ENCODE data around the gene CDK9.
"Not testable (repeated sequence)": the region's sequence is repeated elsewhere in the genome, so short reads cannot be mapped to it uniquely, and the experiment has no call there.

The CDK9 gene

GRCh38 chr9:127785933-127786772 lies at the start of gene CDK9:
TSS of gene CDK9 (plus strand) at chr9:127786034. CDS start at chr9:127786149, 115 bp downstream.
- no peak for FAIRE-seq
- peak; percentile 93 for DNase-seq (ENCODE audit: low spot score)

DNA sequence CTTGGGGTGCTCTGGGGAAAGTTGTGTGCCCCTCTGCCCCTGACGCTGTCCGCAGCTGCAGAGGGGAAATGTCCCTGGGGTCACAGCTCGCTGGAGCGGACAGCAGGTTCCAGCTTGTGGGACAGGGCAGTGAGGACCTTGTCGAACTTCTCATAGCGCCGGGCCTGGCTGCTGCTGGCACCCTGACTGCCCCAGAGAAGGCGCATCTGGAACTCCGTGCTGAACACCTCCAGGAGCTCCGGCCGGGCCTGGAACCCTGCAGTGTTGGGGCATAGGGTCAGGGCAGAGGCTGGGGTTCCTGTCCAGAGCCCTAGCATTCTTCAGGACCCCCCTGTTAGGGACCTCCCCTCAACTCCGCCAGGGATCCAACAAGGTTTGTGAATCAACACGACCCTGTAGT lies 47.2 kb upstream of the CDK9 start:
- no peak for DNase-seq (ENCODE audit: low spot score)
- no peak for FAIRE-seq

DNA sequence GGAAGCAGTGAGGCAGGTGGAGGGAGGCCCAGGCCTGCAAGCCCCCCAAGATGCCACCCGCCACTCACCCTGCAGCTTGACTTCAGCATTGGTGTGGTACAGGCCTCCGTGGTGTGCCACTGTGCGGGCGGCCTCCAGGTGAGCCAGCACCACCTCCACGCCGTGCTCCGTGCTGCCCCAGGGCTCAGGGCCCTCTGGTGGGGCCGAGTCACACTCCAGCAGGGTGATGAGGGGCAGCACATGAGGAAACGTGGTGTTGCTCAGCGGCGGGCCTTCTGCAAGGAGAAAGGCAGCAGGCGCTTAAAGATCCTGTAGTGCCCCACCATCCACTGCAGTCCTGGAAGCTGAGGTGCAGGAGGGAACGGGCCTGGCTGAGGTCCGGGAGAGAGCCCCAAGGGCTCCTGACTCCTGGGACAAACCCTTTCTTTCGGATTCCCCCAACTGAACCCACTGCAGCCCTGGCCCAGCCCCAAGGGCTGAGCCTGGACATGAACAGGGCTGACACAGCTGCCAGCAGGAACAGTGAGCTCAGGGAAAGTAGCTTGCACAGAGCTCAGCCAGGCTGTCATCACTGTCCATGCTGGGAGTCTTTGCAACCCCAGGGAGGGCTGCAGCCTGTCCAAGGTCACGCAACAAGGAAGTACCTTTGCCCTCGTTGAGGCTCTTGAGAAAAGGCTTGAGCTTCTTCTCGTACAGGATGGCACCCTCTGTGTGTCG lies 46.1 kb upstream of the CDK9 start:
- no peak for DNase-seq (ENCODE audit: low spot score)
- FAIRE-seq = no peak

- no peak for DNase-seq (ENCODE audit: low spot score)
- FAIRE-seq = no peak
Observed at GRCh38 chr9:127741831-127742434, 43.9 kb upstream of the CDK9 start.

- FAIRE-seq = no peak
- no peak for DNase-seq (ENCODE audit: low spot score)
Observed at GRCh38 chr9:127742435-127743088, 43.3 kb upstream of the CDK9 start.

DNA sequence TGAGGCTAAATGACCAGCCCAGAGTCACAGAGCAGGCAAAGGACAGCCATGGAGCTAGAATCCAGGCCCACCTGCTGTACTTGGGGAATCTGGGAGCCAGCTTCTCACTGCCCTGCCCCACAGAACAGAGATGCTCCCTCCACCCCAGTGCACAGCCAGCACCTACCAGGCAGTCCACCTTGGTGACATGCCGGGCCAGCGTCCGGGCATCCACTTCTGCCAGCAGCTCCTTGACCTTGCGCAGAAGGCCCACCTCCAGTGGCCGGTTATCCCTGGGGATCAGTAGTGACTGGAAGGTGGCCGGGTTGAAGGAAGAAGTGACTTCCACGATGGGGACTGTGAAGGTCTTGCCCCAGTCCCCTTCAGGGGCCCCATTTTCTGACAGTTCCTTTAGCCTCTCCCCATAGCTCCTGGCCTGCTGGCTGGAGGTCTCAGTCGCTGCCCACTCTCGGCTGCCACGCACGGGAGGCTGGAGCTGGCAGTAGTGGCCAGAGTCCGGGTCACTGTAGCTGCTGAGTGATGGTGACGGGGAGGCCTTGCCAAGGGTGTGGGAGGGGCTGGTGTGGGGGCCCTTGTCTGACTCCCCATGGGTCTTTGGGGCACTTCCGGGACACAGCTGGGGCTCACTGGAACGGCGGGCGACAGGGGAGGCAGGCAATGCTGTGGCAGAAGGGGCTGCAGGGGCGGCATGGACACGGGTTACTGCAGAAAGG lies 41.3 kb upstream of the CDK9 start:
- no peak for FAIRE-seq
- DNase-seq (ENCODE audit: low spot score) = no peak

DNA sequence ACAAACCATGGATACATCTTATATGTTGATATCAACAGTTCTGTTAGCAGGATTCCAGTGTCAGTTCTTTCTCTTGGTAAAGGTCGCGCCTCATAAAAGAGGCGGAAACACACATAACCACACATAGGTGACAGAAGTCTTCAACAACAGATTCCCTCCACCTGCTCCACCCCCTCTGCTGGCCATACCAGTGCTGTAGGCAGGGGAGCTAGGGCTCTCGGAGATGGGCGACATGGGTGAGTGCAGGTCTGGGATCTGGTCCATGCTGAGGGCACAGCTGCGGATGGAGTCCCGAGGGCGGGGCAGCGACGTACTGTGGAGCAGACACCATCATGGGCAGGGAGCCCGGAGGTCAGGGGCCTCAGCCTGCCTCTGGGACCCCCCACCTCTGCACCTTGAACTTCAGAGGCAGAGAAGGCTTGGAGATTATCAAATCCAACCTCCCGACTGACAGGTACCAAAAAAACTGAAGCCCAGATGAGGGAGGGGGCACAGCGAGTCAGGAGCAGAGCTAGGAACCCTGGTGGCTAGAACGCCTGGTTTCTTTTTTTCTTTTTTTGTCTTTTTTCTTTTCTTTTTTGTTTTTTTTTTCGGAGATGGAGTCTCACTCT lies 38.8 kb upstream of the CDK9 start:
- FAIRE-seq (no peak), DNase-seq (ENCODE audit: low spot score) (no peak)

DNA sequence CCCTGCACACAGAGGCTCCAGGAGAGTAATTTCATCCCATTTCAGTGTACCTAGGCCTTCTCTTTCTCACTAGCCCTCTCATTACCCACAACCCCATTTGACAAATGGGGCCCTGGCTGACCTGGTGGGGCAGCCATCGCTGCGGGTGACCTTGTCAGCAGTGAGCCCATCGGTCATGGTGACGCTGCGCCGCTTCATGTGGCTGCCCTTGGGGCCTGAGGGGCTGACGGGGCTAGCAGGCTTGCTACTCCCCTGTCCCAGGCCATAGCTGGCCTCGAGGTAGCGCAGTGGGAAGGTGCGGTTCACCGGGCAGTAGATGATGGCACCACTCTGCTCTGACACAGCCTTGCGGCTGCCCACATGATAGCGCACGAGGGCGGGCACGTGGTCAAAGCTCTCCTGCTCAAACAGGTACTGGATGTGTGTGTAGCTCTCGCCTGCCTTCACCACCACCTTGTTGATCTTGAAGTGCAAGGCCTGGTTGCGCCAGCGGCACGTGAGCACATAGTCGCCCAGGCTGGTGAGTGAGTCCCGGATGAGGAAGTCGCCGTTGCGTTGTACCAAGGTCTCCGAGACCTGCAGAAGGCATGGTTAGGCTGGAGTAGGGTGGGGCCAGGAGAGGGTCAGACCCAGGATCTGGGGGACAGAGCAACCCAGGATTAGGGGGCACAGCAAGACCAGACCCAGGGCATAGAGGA lies 36.6 kb upstream of the CDK9 start:
- FAIRE-seq = no peak
- DNase-seq (ENCODE audit: low spot score) = no peak

DNA sequence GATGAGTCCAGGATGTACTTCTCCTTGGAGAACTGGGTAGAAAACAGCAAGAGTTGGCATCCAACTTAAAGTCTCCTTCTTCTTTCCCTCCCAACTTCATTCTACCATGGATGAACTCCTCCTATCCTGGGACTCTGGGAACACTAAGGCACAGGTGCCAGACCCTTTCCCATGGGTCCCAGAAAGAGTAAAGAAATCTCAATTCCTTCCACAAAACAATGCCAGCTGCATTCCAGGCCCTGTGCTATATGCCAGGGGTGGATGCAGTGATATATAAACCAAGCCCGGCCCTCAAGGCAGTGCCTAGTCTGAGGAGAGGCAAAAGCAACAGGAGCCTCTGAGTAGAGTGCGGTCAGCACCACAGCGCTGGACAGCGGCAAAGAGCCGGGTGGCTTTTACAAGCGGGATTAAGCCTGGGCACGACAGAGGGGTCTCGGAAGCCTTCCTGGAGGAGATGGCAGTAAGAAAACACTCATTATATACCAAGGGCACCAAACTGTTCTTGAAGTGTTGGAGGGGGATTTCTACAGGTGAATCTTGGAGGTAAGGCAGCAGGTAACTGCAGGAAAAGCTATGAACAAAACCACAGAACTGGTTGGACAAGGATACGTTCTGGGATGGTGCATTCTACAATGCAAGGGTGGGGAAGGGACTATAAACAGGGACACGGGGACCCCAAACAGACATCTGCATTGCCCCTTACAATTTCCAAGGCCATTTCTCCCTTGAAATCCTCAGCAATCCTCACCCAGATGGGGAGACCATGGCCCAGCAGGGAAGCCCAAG lies 34.4 kb upstream of the CDK9 start:
- FAIRE-seq (no peak), DNase-seq (ENCODE audit: low spot score) (peak; percentile 33)

GRCh38 chr9:127753148-127753547 lies 32.7 kb upstream of the CDK9 start:
- DNase-seq (ENCODE audit: low spot score) (no peak), FAIRE-seq (no peak)

- DNase-seq (ENCODE audit: low spot score) (no peak), FAIRE-seq (no peak)
Observed at GRCh38 chr9:127753622-127754021, 32.2 kb upstream of the CDK9 start.

DNA sequence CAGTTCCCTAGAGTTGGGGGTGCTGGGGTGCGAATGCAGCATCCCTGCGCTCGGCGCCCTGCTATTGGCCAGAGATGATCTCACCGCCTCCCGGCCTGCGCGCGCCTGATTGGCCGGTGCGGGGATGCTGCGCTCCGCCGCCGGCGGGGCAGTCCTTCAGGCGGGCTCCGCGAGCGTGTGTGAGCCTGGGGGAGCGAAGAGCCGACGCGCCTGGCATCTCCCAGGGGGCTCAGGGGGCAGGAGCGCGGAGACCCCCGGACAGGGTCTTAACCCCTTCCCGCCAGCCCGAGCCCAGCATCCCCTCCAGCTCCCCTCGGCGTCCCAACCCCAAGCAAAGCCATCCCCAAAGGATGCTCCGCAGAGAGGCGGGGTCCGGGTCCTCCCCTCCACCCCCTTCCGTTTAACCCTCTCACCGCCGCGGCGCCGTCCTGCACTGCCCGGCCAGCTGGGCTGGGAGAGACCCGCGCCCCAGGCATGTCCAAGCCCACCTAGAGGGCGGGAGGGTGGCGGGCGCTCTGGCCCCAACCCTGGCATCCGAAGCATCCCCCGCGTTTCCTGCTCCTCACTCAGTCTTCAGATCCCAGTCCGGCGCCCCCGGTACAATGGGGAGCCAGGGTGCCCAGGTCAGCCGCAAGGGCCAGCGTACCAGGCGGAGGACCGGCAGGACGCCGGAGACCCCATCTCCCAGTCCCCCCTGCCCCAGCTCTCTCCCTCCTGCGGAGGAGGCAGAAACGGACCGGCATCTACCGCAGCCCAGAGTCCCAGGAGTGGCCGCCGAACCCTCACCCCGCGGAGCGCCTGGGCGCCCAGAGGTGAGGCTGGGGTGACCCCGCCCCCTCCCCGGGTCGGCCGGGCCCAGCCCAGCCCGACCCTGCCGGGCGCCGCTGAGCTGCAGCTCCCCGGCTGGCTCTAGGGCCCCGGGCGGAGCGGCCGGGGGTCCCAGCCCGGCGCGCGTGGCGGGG lies 31.5 kb upstream of the CDK9 start:
- FAIRE-seq = no peak
- peak; percentile 73 for DNase-seq (ENCODE audit: low spot score)

- DNase-seq (ENCODE audit: low spot score) (no peak), FAIRE-seq (no peak)
Observed at GRCh38 chr9:127755061-127756060, 30.5 kb upstream of the CDK9 start.

DNA sequence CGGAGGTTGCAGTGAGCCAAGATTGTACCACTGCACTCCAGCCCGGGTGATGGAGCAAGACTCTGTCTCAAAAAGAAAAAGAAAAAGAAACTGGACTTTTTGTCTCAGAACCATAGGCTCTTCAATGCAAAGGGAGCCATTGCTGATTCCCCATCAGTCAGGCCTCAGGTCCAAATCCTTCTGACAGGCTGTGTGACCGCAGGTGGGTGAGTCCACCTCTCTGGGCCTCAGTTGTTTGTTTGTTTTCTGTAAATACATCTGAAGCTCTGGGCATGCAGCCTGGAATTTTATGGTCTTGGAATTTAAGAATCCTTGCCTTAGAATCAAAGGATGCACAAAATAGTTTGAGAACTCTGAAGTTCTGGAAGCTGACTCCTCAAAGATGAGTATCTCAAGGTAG lies 29.6 kb upstream of the CDK9 start:
- DNase-seq (ENCODE audit: low spot score) = no peak
- FAIRE-seq = no peak

DNA sequence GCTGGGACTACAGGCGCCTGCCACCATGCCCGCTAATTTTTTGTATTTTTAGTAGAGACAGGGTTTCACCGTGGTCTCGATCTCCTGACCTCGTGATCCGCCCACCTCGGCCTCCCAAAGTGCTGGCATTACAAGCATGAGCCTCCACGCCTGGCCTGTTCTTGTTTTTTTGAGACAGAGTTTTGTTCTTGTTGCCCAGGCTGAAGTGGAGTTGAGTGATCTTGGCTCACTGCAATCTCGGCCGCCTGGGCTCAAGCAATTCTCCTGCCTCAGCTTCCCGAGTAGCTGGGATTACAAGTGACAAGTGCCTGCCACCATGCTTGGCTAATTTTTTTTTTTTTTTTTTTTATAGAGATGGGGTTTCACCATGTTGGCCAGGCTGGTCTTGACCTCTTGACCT lies 29.1 kb upstream of the CDK9 start:
- not testable (repeated sequence) for FAIRE-seq

GRCh38 chr9:127758843-127759242 lies 27.0 kb upstream of the CDK9 start:
- no peak for DNase-seq (ENCODE audit: low spot score)

More for the DNA sequence above, 29.1 kb upstream of the CDK9 start:
- not testable (repeated sequence) for DNase-seq (ENCODE audit: low spot score)

DNA sequence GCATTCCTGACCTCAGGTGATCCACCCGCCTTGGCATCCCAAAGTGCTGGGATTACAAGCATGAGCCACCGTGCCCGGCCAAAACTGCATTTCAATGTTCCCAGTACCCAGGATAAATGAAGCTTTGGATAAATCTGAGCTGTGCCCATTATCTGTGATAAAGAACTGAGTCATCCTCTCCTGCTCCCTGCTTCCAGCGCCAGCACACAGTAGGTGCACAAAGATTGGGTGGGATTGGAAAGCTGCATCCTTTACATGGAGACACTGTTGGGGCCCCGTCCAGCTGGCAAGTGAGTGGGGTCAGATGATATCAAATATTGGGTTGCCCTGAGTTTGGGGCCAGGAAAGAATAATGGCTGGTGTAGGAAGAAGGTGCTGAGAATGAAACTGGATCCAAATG lies 24.8 kb upstream of the CDK9 start:
- FAIRE-seq = no peak
- DNase-seq (ENCODE audit: low spot score) = no peak

More at GRCh38 chr9:127758843-127759242, 27.0 kb upstream of the CDK9 start:
- FAIRE-seq = no peak

Measured in urothelium cell line (cell line).